GM12878 (cell line): ENCODE data around the gene PCDHA3.
"Not testable (repeated sequence)": the region's sequence is repeated elsewhere in the genome, so short reads cannot be mapped to it uniquely, and the experiment has no call there.

Experiments used
- CREB1 ChIP-seq: IDR thresholded peaks from 2 replicates; pipeline ENCODE4 v1.6.1; 2012; ENCODE audit warnings: low read depth, mild to moderate bottlenecking, inconsistent platforms
- CTCF ChIP-seq, 3 experiments: IDR thresholded peaks in 2 of 3; conservative IDR thresholded peaks in 1 of 3; 2 replicates each; pipeline ENCODE4 v1.5.1; 2011; ENCODE audit warnings: low read depth in 3 of 3, low read length in 3 of 3, mild to moderate bottlenecking in 3 of 3, control low read depth in 2 of 3, moderate library complexity in 2 of 3, inconsistent platforms in 1 of 3, mixed read lengths in 1 of 3; ENCODE audit not compliant: control insufficient read depth in 2 of 3, insufficient read depth in 1 of 3; ENCODE audit errors: extremely low read depth in 1 of 3
- EGR1 ChIP-seq, 2 experiments: IDR thresholded peaks; 1 replicate in 1 of 2; 2 replicates in 1 of 2; pipeline ENCODE4 v1.6.1; 2011 to 2012; ENCODE audit warnings: low read depth in 2 of 2, low read length in 2 of 2, borderline replicate concordance in 1 of 2, mild to moderate bottlenecking in 1 of 2, moderate library complexity in 1 of 2
- JUNB ChIP-seq: IDR thresholded peaks from 2 replicates; pipeline ENCODE4 v1.6.1; 2016; ENCODE audit warnings: antibody characterized with exemption, mild to moderate bottlenecking
- NKRF ChIP-seq: fragments of 450-650 bp; conservative IDR thresholded peaks from 2 replicates; pipeline ENCODE4 v1.6.1; 2017; ENCODE audit warnings: mild to moderate bottlenecking, moderate library complexity
- NR2C2 ChIP-seq: IDR thresholded peaks from 2 replicates; pipeline ENCODE4 v1.6.1; 2011; ENCODE audit warnings: borderline replicate concordance, low read depth; ENCODE audit not compliant: control insufficient read depth, insufficient read length
- POLR2A ChIP-seq: IDR thresholded peaks from 2 replicates; pipeline ENCODE4 v1.6.1; 2011; ENCODE audit warnings: low read depth, mild to moderate bottlenecking, low read length
- POLR2AphosphoS5 ChIP-seq: IDR thresholded peaks from 2 replicates; pipeline ENCODE4 v1.6.1; 2011; ENCODE audit warnings: mild to moderate bottlenecking, low read length, inconsistent platforms
- PRDM15 ChIP-seq: fragments of 450-650 bp; formaldehyde crosslinking; IDR thresholded peaks from 2 replicates; pipeline ENCODE4 v1.4.0; 2020; ENCODE audit warnings: mild to moderate bottlenecking, moderate library complexity
- SRF ChIP-seq, 2 experiments: IDR thresholded peaks; 2 replicates each; pipeline ENCODE4 v1.6.1; 2011; ENCODE audit warnings: low read depth in 2 of 2, low read length in 2 of 2, mild to moderate bottlenecking in 1 of 2, moderate library complexity in 1 of 2
- SUZ12 ChIP-seq: fragments of 200-600 bp; sonication (generic); IDR thresholded peaks from one replicate; pipeline ENCODE4 v1.6.1; 2018; ENCODE audit warnings: antibody characterized with exemption, mild to moderate bottlenecking; ENCODE audit not compliant: unreplicated experiment
- YY1 ChIP-seq: IDR thresholded peaks from 2 replicates; pipeline ENCODE4 v1.6.1; 2011; ENCODE audit warnings: low read depth, mild to moderate bottlenecking, low read length
- ZNF217 ChIP-seq: fragments of 450-650 bp; IDR thresholded peaks from 2 replicates; pipeline ENCODE4 v1.6.1; 2017; ENCODE audit warnings: antibody characterized with exemption, mild to moderate bottlenecking
- ZNF687 ChIP-seq: fragments of 450-650 bp; IDR thresholded peaks from 2 replicates; pipeline ENCODE4 v1.6.1; 2017; ENCODE audit warnings: mild to moderate bottlenecking, moderate library complexity

- not testable (repeated sequence) for TF ChIP-seq CTCF (IDR thresholded peaks at IDR 0.05 in 2 of 3, conservative IDR thresholded peaks at IDR 0.05 in 1 of 3; ENCODE audit: control insufficient read depth in 2 of 3, extremely low read depth in 1 of 3, insufficient read depth in 1 of 3, low read depth in 3 of 3, low read length in 3 of 3); POLR2A; EGR1 (IDR thresholded peaks at IDR 0.05; ENCODE audit: borderline replicate concordance in 1 of 2, low read depth in 2 of 2, low read length in 2 of 2); SUZ12; JUNB; PRDM15 (CRISPR knock-in tag); CREB1; NR2C2; NKRF; ZNF687; ZNF217; YY1; POLR2AphosphoS5
- TF ChIP-seq SRF (IDR thresholded peaks at IDR 0.05; ENCODE audit: low read depth in 2 of 2, low read length in 2 of 2) = peak in 1 of 2 experiments; percentile 81; a peak in 2 of 4 replicates
Observed at GRCh38 chr5:140829511-140830501, 28.9 kb downstream of the PCDHA3 start.
